NB4 (cell line): Measurements from ENCODE around the gene MEF2A.

Experiments used
- DNase-seq: peaks from one replicate; pipeline ENCODE4 v3.0.0; 2010; ENCODE audit warnings: low read depth
- H3K4me3 ChIP-seq: one replicate; pipeline ENCODE4 v1.5.1; 2011; ENCODE audit warnings: mild to moderate bottlenecking, low read depth, low read length, moderate library complexity
- CTCF ChIP-seq: IDR thresholded peaks from one replicate; pipeline ENCODE4 v1.5.1; 2012; ENCODE audit warnings: low read depth, low read length
- MYC ChIP-seq: IDR thresholded peaks from 2 replicates; pipeline ENCODE4 v1.6.1; 2011; ENCODE audit warnings: low read depth, low read length
- POLR2A ChIP-seq: IDR thresholded peaks from 2 replicates; pipeline ENCODE4 v1.6.1; 2011; ENCODE audit warnings: mild to moderate bottlenecking; ENCODE audit not compliant: insufficient read length; ENCODE audit errors: extremely low read depth
- TF ChIP-seq, protein P1 (sequence below): IDR thresholded peaks from 2 replicates; pipeline ENCODE4 v1.6.1; 2011; ENCODE audit warnings: low read depth, low read length

MEF2A gene

DNA sequence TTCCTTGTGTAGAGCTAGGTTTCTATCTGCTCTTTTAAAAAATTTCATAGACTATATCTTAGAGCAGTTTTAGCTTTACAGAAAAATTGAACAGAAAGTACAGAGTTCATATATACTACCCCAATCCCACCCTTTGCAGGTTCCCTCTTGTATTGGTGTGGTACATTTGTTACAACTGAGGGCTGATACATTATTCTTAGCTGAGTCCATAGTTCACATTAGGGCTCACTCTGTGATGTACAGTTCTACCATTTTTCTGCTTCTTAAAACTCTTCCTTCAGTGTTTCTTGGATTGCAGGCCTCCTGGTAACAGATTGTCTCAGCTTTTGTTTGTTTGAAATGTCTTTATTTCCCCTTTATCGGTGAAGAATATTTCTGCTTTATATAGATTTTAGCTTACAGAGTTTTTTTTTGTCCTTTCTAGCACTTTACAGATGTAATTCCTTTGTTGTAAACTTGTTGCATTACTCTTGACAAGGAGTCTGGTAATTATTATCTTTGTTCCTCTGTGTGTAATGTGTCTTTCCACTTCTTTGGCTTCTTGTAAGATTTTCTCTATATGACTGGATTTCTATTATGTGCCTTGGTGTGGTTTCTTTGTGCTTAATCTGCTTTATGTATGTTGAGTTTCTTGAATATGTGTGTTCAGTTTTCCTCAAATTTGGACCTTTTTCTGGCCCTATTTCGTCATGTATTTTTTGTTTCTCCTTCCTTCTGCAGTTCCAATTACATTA, 25.3 kb downstream of the MEF2A start:
- DNase-seq: no peak
- no peak overlapping the region for H3K4me3 ChIP-seq
- TF ChIP-seq, protein P1, sequence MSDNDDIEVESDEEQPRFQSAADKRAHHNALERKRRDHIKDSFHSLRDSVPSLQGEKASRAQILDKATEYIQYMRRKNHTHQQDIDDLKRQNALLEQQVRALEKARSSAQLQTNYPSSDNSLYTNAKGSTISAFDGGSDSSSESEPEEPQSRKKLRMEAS: no peak
- TF ChIP-seq MYC: no peak
- TF ChIP-seq CTCF: no peak
- TF ChIP-seq POLR2A: no peak

DNA sequence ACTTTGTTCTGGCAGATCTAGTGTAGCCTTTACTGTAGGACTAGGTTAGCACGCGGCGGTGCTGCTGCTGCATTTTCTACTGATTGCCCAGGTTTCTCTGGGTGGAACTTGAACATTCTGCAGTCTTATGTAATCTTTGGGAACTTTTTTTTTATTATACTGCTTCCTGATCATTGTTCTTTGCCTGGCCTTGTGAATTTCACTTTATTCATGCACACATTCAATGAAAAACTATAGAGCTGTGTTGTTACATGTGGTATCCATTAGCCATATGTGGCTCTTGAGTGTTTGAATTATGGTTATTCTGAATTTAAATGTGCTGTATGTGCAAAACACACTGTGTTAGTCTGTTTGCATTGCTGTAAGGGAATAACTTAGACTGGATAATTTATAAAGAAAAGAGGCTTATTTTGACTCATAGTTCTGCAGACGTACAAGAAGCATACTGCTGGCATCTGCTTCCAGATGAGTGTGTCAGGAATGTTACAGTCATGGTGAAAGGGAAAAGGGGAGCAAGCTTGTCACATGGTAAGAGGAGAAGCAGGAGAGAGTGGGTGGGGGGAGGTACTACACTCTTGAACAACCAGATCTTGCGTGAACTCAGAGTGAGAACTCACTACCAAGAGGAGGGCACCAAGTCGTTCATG, 26.5 kb downstream of the MEF2A start:
- TF ChIP-seq, protein P1: no peak
- TF ChIP-seq CTCF (no peak), POLR2A (no peak)
- no peak overlapping the region for H3K4me3 ChIP-seq
- no peak for DNase-seq

- H3K4me3 ChIP-seq: no peak overlapping the region
- no peak for DNase-seq
- TF ChIP-seq, protein P1: no peak
- TF ChIP-seq CTCF: no peak
- no peak for TF ChIP-seq POLR2A
- no peak for TF ChIP-seq MYC
Measured at GRCh38 chr15:99593070-99593469, 27.3 kb downstream of the MEF2A start.

- no peak overlapping the region for H3K4me3 ChIP-seq
- DNase-seq: no peak
- TF ChIP-seq POLR2A (no peak), CTCF (no peak), MYC (no peak)
- TF ChIP-seq, protein P1: no peak
Measured at GRCh38 chr15:99594916-99595315, 29.1 kb downstream of the MEF2A start.

GRCh38 chr15:99598296-99598695, 32.5 kb downstream of the MEF2A start:
- no peak overlapping the region for H3K4me3 ChIP-seq
- no peak for DNase-seq
- TF ChIP-seq CTCF (no peak), POLR2A (no peak), MYC (no peak)
- TF ChIP-seq, protein P1: no peak
